Activated T-cell treated with anti-CD3 and anti-CD28 coated beads for 48 hours (primary cell): Measurements from ENCODE around the gene HMCES.
"Not testable (repeated sequence)": the region's sequence is repeated elsewhere in the genome, so short reads cannot be mapped to it uniquely, and the experiment has no call there.

Experiments
- DNase-seq: peaks from one replicate; pipeline ENCODE4 v3.0.0-alpha.2; 2020; ENCODE audit warnings: low read depth

The HMCES gene

DNA sequence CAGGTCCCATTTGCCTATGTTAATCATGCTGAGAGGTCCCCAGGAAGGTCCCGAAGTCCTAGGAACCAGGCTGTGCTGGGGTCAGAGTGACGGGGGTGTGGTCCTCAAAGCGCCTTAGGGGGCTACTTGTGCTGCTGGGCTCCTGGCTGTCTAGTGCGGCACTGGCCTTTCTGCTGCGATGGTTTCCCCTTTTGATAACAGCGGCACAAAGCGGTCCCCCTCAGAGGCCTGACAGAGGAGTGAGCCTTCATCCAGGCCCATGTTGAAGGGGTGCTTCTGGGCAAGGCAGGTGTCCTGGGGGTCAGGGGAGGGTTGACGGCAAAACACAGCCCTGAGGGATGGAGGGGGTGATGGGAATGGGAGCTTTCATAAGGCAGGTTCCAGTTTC lies 68.8 kb downstream of the HMCES start:
- DNase-seq = no peak

DNA sequence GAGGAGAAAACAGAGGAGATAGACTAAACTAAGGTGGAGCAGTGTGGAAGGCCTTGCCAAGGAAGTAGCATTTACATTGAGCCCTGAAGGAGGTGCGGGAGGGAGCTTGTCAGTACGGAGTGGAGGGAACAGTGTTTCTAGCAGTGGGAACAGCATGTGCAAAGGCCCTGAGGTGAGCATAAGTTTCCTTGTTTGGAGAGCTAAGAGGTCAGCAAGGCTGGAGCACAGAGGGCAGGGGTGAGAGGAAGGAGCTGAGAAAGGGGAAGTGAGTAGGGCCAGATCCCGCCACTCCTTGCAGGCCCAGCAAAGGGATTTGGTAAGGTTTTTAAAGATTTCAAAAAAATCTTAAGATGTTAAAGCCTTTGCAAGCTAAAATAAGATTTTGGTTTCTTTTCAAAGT lies 70.1 kb downstream of the HMCES start:
- DNase-seq = no peak

GRCh38 chr3:129349169-129349568 lies 70.5 kb downstream of the HMCES start:
- DNase-seq = not testable (repeated sequence)

DNA sequence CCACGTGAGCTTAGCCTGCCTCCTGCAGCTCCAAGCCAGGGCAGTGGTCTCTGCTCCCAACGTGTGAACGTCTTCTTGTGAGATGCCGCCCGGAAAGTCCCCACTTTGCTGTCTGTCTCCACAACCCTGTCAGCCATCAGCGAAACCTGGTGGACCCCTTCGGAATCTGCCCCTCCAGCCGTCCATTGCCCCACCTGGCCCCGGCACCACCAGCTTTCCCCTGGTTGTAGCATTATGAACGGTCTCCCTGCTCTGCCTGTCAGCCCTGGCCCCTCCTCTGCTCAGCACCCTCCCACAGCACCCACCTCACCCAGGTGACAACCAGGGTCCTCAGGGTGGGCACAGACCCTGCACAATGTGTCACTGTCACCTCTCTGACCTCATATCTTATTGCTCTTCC lies 71.1 kb downstream of the HMCES start:
- DNase-seq = no peak

- DNase-seq = no peak
Measured at GRCh38 chr3:129352045-129352444, 73.4 kb downstream of the HMCES start.

DNA sequence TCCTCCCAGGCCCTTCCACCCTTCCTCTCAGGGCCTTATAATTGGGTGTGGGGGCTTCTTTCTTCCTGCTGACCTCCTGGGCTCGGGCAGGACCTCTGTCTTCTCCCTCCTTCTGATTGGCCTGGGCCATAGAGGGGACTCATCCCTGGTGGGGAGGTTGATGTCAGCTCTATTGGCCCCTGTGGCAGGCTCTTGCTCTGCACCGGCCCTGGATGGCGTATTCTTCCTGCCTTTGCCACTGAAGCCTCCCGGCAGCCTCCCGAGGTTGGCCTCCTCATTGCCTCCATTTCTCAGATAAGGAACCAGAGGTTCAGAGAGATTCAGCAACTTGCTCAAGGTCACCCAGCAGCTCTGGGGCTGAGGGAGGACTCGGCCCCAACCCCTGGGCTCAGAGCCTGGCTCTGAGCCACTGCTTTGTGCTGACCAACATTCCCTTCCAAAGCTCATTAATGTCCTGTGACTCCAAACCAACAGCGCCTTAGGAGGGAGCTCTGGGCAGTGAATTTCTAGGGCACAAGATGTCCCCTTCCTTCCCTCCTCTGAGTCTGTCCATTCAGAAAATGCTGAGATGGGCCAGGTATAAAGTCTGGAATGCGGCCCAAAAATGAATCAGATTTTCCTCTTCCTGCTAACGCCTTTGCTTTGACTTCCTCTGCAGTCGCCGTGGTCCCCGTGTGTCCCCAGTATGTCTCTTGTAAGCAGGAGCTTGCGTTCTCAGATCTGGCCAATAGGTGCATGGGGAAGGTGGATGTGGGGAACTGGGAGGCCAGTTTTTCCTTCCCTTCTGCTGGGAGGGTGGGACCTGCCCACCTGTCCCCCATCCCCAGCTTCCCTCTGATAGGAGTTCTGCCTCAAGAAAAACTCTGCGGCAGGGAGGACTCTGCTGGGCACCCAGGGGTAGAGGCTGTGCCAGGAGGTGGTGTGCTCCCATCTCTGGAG lies 74.2 kb downstream of the HMCES start:
- DNase-seq = no peak

- no peak for DNase-seq
Measured at GRCh38 chr3:129353589-129353941, 74.9 kb downstream of the HMCES start.
